Tibial nerve (tissue), 4 donors: ENCODE measurements around the gene PCCB.

Experiments used
- CTCF ChIP-seq, 5 experiments: fragments of 200-600 bp in 3 of 5; fragments of 450-650 bp in 2 of 5; sonication (generic) in 3 of 5; IDR thresholded peaks; one replicate each; pipeline ENCODE4 v1.5.1; 2016 to 2019; ENCODE audit warnings: antibody characterized with exemption in 5 of 5, mild to moderate bottlenecking in 3 of 5, moderate library complexity in 2 of 5
- EP300 ChIP-seq, 2 donors: sonication (generic); formaldehyde crosslinking; IDR thresholded peaks; one replicate each; pipeline ENCODE4 v1.6.1; 2017; ENCODE audit warnings: antibody characterized with exemption in 2 of 2, mild to moderate bottlenecking in 1 of 2
- POLR2A ChIP-seq, 2 donors: fragments of 450-650 bp; IDR thresholded peaks; one replicate each; pipeline ENCODE4 v1.6.1; 2017; ENCODE audit warnings: antibody characterized with exemption in 2 of 2, mild to moderate bottlenecking in 2 of 2, moderate library complexity in 2 of 2

DNA sequence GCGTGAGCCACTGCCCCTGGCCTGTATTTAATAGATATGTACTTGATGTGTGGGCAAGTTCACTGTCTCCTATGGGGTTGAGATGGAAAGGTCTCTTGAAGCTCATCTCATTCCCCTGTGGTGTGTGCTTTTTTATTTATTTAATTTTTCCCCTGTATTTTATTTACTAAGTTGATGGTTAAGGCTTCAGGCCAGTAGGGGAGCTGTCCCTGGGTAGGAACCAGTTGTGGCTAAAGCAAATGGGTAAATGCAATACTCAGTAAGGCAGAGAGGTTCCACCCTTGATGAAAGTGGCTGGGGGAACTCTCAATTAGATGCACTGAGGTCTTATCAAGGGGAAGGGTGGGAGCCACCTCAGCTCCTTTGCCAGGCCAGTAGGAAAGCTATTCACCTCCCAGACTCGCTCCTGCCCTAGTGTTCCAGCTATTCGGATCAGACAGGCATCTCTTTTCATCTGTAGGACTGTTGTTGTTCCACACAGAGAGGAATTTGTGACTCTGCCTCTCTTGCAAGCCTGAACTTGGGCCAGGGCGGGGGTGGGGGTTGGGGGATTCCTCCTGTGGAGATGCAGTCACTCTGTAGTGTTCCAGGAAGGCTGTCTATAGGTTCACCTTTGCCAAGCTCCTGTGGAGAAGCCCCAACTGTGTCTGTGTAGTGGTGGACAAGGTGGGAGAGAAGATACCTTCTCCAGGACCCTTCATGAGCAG lies 26.1 kb downstream of the PCCB start:
- TF ChIP-seq POLR2A (IDR thresholded peaks at IDR 0.05): no peak
- no peak for TF ChIP-seq CTCF (IDR thresholded peaks at IDR 0.05)
- TF ChIP-seq EP300 (IDR thresholded peaks at IDR 0.05): no peak
